Smooth muscle cell of bladder (primary cell): ENCODE data around the gene IFNG-AS1. TPM values are rescaled to one million over a fixed set of nuclear protein-coding genes. Genes with fewer than 3 reads are reported as not detected.

ENCODE experiments used
- total RNA-seq: library from RNA; depleted of rRNA; stranded (reverse); fragments of >200 nt; gene quantifications from 2 replicates; pipeline ENCODE4 v1.2.3, GENCODE V29; 2014

The IFNG-AS1 gene
- total RNA-seq, result not detected in 2 replicates

DNA sequence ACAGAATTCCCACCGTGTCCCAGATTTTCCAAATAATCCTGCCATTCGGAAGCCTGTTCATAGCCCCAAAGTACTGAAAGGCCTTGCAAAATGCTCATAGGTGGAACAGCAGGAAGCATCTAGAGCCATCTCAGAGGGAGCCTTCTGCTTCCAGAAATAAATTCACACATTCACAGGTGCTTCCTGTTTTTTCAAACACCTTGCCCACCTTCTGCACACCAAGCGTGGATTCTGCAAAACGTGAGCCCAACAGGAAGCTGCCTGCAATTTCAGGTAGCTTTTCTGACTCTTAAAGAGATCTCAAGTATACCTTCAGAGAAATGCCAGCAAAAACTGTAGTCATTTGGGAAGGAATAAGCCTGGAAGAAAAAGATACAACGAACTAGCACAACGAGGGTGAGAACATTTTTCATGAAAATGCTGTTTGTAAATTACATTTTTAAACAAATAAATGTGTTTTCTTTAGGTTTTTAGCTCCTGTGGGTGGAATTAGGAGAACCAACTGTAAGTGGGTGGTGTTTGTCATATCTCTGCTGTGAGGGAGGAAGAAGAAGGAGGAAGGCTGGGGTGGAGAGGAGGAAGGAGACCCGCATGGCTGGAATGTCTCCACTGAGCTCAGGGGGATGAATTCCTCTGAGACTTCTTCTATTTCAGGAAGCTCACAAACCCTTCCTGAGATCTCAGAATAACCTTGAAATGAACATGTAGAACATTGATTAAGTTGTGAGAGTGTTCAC, at the start of gene IFNG-AS1:
Gene IFNG-AS1 (plus strand): TSS at position 264 of the 737 bp plus-strand sequence.

Other genes with a start within 250 kb of the IFNG-AS1 start
- gene IFNG, start 170.3 kb downstream of the IFNG-AS1 start, total RNA-seq, result not detected in 2 replicates
- not detected in 2 replicates for gene IL26, start 236.4 kb downstream of the IFNG-AS1 start, total RNA-seq